ENCODE measurements around the gene GPRASP1.
"Not testable (repeated sequence)": the region's sequence is repeated elsewhere in the genome, so short reads cannot be mapped to it uniquely, and the experiment has no call there.

GPRASP1 gene

GRCh38 chrX:102651242-102652011 is at the start of gene GPRASP1:
Gene GPRASP1, plus strand, starts transcription at chrX:102651483. Its CDS starts 2,431 bp downstream, at chrX:102653914.
- no peak for TF ChIP-seq ZNF274 (IDR thresholded peaks at IDR 0.05; ENCODE audit: low read depth, low read length)
- H3K4me3 ChIP-seq (ENCODE audit: low read length) = peak within 1 kb of the TSS; percentile 49; the same call in 1 of the 2 replicates

DNA sequence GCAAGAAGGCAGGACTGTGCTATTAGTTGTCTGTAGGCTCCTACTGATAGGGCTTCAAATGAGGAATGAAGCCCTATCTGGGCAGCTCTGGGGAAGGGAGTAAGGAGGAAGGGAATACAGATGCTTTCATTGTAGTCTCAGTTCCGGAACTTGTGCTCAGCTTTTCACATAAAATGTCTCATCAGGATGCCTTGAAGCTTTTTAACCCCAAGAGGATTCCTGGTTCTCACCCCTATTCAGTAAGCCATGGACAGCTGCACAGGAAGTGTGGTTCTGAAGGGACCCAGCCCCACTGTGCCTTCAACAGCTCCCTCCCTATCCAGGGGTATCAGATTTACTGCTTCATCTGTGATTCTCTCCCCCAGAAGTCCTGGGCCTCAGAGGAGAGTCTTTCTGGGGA is 47.0 kb upstream of the GPRASP1 start:
- TF ChIP-seq ZNF274 (IDR thresholded peaks at IDR 0.05; ENCODE audit: low read depth, low read length) = no peak
- H3K4me3 ChIP-seq (ENCODE audit: low read length) = no peak overlapping the region

- no peak overlapping the region for H3K4me3 ChIP-seq (ENCODE audit: low read length)
- no peak for TF ChIP-seq ZNF274 (IDR thresholded peaks at IDR 0.05; ENCODE audit: low read depth, low read length)
Measured at GRCh38 chrX:102606115-102606514, 45.2 kb upstream of the GPRASP1 start.

GRCh38 chrX:102610905-102611304 is 40.4 kb upstream of the GPRASP1 start:
- no peak overlapping the region for H3K4me3 ChIP-seq (ENCODE audit: low read length)
- no peak for TF ChIP-seq ZNF274 (IDR thresholded peaks at IDR 0.05; ENCODE audit: low read depth, low read length)

DNA sequence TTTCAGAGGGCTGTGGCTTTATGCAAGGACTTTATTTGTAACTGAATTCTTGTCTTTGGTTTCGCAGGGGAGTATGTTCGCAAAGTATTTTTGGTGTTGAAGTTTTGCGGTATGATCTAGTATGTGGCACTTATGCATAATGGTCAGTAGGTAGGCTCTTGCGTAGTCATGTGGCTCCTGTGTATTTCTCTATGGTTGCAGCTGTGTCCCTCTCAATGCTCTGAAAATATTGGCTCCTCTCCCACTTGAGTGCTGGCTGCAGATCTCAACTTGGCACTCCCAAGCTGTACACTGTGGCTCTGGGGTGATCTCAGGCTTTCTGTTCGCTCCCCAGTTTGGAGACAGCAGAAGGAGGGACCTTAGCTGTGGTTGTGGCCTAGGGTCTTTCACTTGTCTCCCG is 27.2 kb upstream of the GPRASP1 start:
- no peak for TF ChIP-seq ZNF274 (IDR thresholded peaks at IDR 0.05; ENCODE audit: low read depth, low read length)
- H3K4me3 ChIP-seq (ENCODE audit: low read length) = no peak overlapping the region

GRCh38 chrX:102627640-102628039 is 23.6 kb upstream of the GPRASP1 start:
- no peak for TF ChIP-seq ZNF274 (IDR thresholded peaks at IDR 0.05; ENCODE audit: low read depth, low read length)
- no peak overlapping the region for H3K4me3 ChIP-seq (ENCODE audit: low read length)

- H3K4me3 ChIP-seq (ENCODE audit: low read length) = no peak overlapping the region
- no peak for TF ChIP-seq ZNF274 (IDR thresholded peaks at IDR 0.05; ENCODE audit: low read depth, low read length)
Measured at GRCh38 chrX:102637561-102637960, 13.7 kb upstream of the GPRASP1 start.

GRCh38 chrX:102650903-102651241 is 411 bp upstream of the GPRASP1 start:
- TF ChIP-seq ZNF274 (IDR thresholded peaks at IDR 0.05; ENCODE audit: low read depth, low read length) = no peak
- peak overlapping the region; percentile 49; the same call in 1 of the 2 replicates for H3K4me3 ChIP-seq (ENCODE audit: low read length)

DNA sequence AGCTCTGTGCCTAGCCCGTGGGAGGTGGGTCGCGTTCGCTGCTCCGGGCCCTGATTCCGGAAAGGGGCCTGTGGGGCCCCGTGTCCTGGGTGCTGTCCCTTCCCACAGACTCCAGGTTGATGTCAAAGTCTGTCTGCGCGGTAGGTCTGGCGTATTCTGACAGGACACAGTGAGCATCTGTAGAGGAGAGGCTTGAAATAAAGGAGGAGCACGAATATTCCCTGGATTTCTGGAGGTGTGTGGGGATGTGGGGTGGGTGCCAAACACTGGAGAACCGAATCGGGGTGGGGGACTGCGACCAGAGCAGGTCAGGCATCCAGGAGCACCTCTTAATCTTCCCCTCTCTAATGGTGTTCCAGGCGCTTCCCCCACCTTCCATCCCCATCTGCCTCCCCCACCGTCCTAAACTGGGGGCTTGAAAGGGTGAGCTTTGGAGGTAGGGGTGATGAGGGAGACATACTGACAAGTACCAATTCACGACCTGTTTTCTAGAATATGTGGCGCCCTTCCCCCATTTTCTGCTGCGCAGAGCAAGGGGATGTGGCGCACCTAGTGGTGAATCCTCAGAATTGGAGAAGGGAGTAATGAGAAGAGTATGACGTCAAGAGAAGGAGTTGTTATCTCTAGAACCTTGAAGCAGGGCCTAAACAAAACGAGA is 877 bp downstream of the GPRASP1 start:
- TF ChIP-seq ZNF274 (IDR thresholded peaks at IDR 0.05; ENCODE audit: low read depth, low read length) = no peak
- H3K4me3 ChIP-seq (ENCODE audit: low read length) = no peak overlapping the region

DNA sequence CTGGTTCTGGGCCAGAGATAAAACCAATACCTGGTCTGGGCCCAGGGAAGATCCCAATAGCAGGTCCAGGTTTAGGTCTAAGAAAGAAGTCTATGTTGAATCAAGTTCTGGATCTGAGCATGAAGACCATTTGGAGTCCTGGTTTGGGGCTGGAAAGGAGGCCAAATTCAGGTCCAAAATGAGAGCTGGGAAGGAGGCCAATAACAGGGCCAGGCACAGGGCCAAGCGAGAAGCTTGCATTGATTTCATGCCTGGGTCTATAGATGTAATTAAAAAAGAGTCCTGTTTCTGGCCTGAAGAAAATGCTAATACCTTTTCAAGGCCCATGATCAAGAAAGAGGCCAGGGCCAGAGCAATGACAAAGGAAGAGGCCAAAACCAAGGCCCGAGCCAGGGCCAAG is 3.4 kb downstream of the GPRASP1 start:
- no peak for TF ChIP-seq ZNF274 (IDR thresholded peaks at IDR 0.05; ENCODE audit: low read depth, low read length)
- H3K4me3 ChIP-seq (ENCODE audit: low read length) = no peak overlapping the region

GRCh38 chrX:102658556-102658955 is 7.3 kb downstream of the GPRASP1 start:
- no peak for TF ChIP-seq ZNF274 (IDR thresholded peaks at IDR 0.05; ENCODE audit: low read depth, low read length)
- no peak overlapping the region for H3K4me3 ChIP-seq (ENCODE audit: low read length)

- no peak for TF ChIP-seq ZNF274 (IDR thresholded peaks at IDR 0.05; ENCODE audit: low read depth, low read length)
- H3K4me3 ChIP-seq (ENCODE audit: low read length) = peak overlapping the region; percentile 44; the same call in 1 of the 2 replicates
Measured at GRCh38 chrX:102659790-102660757, 8.8 kb downstream of the GPRASP1 start.

GRCh38 chrX:102663820-102664219 is 12.5 kb downstream of the GPRASP1 start:
- not testable (repeated sequence) for H3K4me3 ChIP-seq (ENCODE audit: low read length)

DNA sequence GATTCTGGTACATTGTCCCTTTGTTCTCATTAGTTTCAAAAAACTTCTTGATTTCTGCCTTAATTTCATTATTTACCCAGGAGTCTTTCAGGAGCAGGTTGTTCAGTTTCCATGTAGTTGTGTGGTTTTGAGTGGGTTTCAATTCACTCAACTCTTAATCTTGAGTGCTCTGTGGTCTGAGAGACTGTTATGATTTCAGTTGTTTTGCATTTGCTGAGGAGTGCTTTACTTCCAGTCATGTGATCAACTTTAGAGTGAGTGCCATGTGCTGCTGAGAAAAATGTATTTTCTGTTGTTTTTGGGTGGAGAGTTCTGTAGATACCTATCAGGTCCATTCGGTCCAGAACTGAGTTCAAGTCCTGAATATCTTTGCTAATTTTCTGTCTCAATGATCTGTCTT is 15.8 kb downstream of the GPRASP1 start:
- not testable (repeated sequence) for H3K4me3 ChIP-seq (ENCODE audit: low read length)
